ENCODE results near the gene JMJD7. TPM values are rescaled to one million over a fixed set of nuclear protein-coding genes. Genes with fewer than 3 reads are reported as not detected.
A peak's percentile ranks its signal among the peaks of the same experiment; 100 is the strongest.

The JMJD7 gene
- total RNA-seq, 6 donors from 2014 or later = 14.4 to 41.5 (median 31.2) TPM

GRCh38 chr15:41882689-41883483, 55.0 kb downstream of the JMJD7 start:
- 44 to 75% methylated on average over 8 to 12 of the region's 14 CpGs for WGBS, 2 donors
- TF ChIP-seq EP300 (IDR thresholded peaks at IDR 0.05) (no peak), CTCF (IDR thresholded peaks at IDR 0.05) (no peak), POLR2AphosphoS5 (IDR thresholded peaks at IDR 0.05) (no peak), POLR2A (IDR thresholded peaks at IDR 0.05) (no peak)
- H3K4me3 ChIP-seq = peak overlapping the region in 3 of 4 donors; percentile 26 to 45 (median 39)
- no peaks in the 10 kb centered on the region for H3K9me3 ChIP-seq
- peaks cover 0 to 10% (median 6%) of the 10 kb centered on the region in 4 donors for H3K27me3 ChIP-seq
- peaks cover 11 to 21% (median 13%) of the 10 kb centered on the region in 4 donors for H3K4me1 ChIP-seq
- no peaks in the 10 kb centered on the region for H3K36me3 ChIP-seq
- peak in 1 of 2 donors; percentile 64 for DNase-seq
- ATAC-seq (ENCODE audit: low FRiP score in 2 of 2) = peak in 1 of 2 donors; percentile 2
- H3K27ac ChIP-seq = no peak overlapping the region

DNA sequence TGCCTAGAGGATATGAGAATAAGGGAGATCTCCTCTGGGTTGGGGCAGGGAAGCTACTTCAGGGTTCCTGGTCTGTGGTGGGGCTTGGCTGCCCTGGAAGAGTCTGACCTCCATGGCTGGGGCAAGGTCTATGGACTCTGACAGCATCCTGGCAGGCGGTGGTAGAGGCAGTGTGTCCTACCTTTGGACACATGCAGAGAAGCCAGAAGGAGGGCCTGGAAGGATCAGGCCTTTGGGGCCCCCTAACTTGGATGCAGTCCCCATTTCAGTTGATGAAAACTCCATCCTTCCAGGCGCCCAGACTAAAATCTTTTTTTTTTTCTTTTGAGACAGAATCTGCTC, 55.6 kb downstream of the JMJD7 start:
- peaks cover 0 to 10% (median 6%) of the 10 kb centered on the region in 4 donors for H3K27me3 ChIP-seq
- no peak for DNase-seq
- WGBS, 2 donors = 74 to 80% methylated on average over 2 of the region's 2 CpGs
- TF ChIP-seq CTCF (IDR thresholded peaks at IDR 0.05) (no peak), EP300 (IDR thresholded peaks at IDR 0.05) (no peak), POLR2AphosphoS5 (IDR thresholded peaks at IDR 0.05) (no peak), POLR2A (IDR thresholded peaks at IDR 0.05) (no peak)
- peaks cover 11 to 21% (median 13%) of the 10 kb centered on the region in 4 donors for H3K4me1 ChIP-seq
- H3K4me3 ChIP-seq = no peak overlapping the region
- no peak for ATAC-seq (ENCODE audit: low FRiP score in 2 of 2)
- no peak overlapping the region for H3K27ac ChIP-seq
- no peaks in the 10 kb centered on the region for H3K36me3 ChIP-seq
- H3K9me3 ChIP-seq = no peaks in the 10 kb centered on the region

DNA sequence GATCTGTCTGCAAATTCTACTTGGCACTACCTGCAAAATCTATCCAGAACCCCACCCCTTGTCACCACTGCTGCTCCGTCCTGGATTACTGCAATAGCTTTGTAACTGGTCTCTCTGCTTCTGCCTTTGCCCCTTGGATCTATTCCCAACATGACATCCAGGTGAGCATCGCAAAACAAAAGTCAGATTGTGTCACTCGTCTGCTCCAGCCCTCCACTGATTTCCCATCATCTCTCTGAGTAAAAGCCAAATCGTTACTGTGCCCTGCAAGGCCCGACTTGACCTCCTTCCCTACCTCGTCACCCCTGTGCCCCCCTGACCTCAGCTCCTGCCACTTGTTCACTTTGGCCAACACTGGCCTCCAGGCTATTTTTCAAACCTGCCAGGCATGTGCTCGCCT, 56.6 kb downstream of the JMJD7 start:
- ATAC-seq (ENCODE audit: low FRiP score in 2 of 2) (no peak), DNase-seq (no peak)
- TF ChIP-seq POLR2AphosphoS5 (IDR thresholded peaks at IDR 0.05) = no peak
- no peak for TF ChIP-seq CTCF (IDR thresholded peaks at IDR 0.05)
- no peak for TF ChIP-seq POLR2A (IDR thresholded peaks at IDR 0.05)
- TF ChIP-seq EP300 (IDR thresholded peaks at IDR 0.05) = no peak
- no peaks in the 10 kb centered on the region for H3K9me3 ChIP-seq
- H3K4me1 ChIP-seq = peaks cover 11 to 24% (median 13%) of the 10 kb centered on the region in 4 donors
- WGBS, 2 donors = 90 to 97% methylated on average over 7 of the region's 7 CpGs
- H3K36me3 ChIP-seq = no peaks in the 10 kb centered on the region
- H3K27ac ChIP-seq = no peak overlapping the region
- H3K27me3 ChIP-seq = peaks cover 0 to 10% (median 6%) of the 10 kb centered on the region in 4 donors
- no peak overlapping the region for H3K4me3 ChIP-seq

DNA sequence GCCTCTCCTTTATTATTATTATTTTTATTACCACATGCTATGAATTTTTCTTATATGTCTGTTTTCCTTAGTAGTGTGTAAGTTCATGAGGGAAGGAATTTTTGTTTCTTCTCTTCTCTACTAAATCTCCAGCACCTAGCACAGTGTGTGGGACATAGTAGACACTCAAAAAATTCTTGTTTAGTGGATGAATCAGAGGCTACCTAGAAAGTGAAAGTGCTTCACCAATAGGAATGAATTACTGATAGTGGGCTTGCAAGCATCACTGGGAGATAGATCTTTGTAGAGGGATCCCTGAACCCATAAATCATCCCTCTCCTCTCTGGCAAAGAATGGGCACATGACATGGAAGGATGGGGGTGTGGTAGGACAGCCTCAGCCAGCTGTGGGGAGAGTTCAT, 57.4 kb downstream of the JMJD7 start:
- H3K9me3 ChIP-seq = no peaks in the 10 kb centered on the region
- H3K4me3 ChIP-seq = no peak overlapping the region
- peaks cover 11 to 24% (median 13%) of the 10 kb centered on the region in 4 donors for H3K4me1 ChIP-seq
- DNase-seq = no peak
- peaks cover 0 to 10% (median 6%) of the 10 kb centered on the region in 4 donors for H3K27me3 ChIP-seq
- no peaks in the 10 kb centered on the region for H3K36me3 ChIP-seq
- no peak for TF ChIP-seq CTCF (IDR thresholded peaks at IDR 0.05)
- TF ChIP-seq POLR2A (IDR thresholded peaks at IDR 0.05) = no peak
- TF ChIP-seq EP300 (IDR thresholded peaks at IDR 0.05) = no peak
- TF ChIP-seq POLR2AphosphoS5 (IDR thresholded peaks at IDR 0.05) = no peak
- no peak for ATAC-seq (ENCODE audit: low FRiP score in 2 of 2)
- no peak overlapping the region for H3K27ac ChIP-seq
